BJ (cell line): Measurements from ENCODE around the gene AKAP6. TPM values are rescaled to one million over a fixed set of nuclear protein-coding genes. Genes with fewer than 3 reads are reported as not detected.
A peak's percentile ranks its signal among the peaks of the same experiment; 100 is the strongest.

ENCODE experiments used
- CTCF ChIA-PET: fragments of 350-600 bp; formaldehyde crosslinking; extraction: SDS; loops from one replicate; lab custom pipeline; 2021; ENCODE audit warnings: antibody characterized with exemption, inconsistent platforms; lab: Yijun Ruan, JAX
- POLR2A ChIA-PET: fragments of 300-600 bp; sonication (Branson Sonifier 250); formaldehyde crosslinking; extraction: SDS; loops from one replicate; lab custom pipeline; 2021; ENCODE audit warnings: antibody characterized with exemption; lab: Charles Lee
- DNase-seq: peaks from one replicate; pipeline ENCODE4 v3.0.0-alpha.2; 2011; ENCODE audit warnings: low read depth
- H3K27me3 ChIP-seq: 2 replicates; pipeline ENCODE4 v1.6.0; 2011; ENCODE audit warnings: low read length; ENCODE audit not compliant: control insufficient read depth, insufficient read depth
- H3K36me3 ChIP-seq: 2 replicates; pipeline ENCODE4 v1.5.1; 2011; ENCODE audit warnings: low read length; ENCODE audit not compliant: control insufficient read depth, insufficient read depth
- H3K4me3 ChIP-seq: 2 replicates; pipeline ENCODE4 v1.5.1; 2011; ENCODE audit warnings: low read depth, mild to moderate bottlenecking, control low read depth, low read length
- CTCF ChIP-seq: IDR thresholded peaks from 2 replicates; pipeline ENCODE4 v1.5.1; 2011; ENCODE audit warnings: low read depth, mild to moderate bottlenecking, control low read depth, inconsistent platforms, low read length, moderate library complexity; ENCODE audit not compliant: insufficient read depth
- polyA plus RNA-seq: library from polyadenylated mRNA; depleted of rRNA; stranded (reverse); fragments of >200 nt; gene quantifications from 2 replicates; pipeline ENCODE4 v1.2.3, GENCODE V29; 2011

Gene AKAP6
- polyA plus RNA-seq, 1 experiment, result 18.5 TPM

GRCh38 chr14:32552766-32553165 is 223.7 kb downstream of the AKAP6 start:
- Histone ChIP-seq H3K27me3 (no peaks in the 10 kb centered on the region), H3K36me3 (no peaks in the 10 kb centered on the region), H3K4me3 (no peak overlapping the region)
- no peak for DNase-seq
- POLR2A ChIA-PET, result interaction anchor here (0.6 kb wide), 1 partner anchor 476 kb away, joined by 3 read pairs; the partner anchor contains the start of gene ARHGAP5
- CTCF ChIA-PET, result interaction anchor here (1.4 kb wide), 1 partner anchor 20 kb away, joined by 3 read pairs; no protein-coding TSS in a partner anchor
- TF ChIP-seq CTCF, result no peak

- no peak overlapping the region for H3K4me3 ChIP-seq
- ChIA-PET CTCF (interaction anchor here (0.6 to 3.3 kb wide), 11 partner anchors 9 to 486 kb away, joined by 3 to 27 read pairs (median 6); no protein-coding TSS in a partner anchor), POLR2A (no interaction called here)
- DNase-seq, result no peak
- H3K27me3 ChIP-seq, result no peaks in the 10 kb centered on the region
- no peak for TF ChIP-seq CTCF
- H3K36me3 ChIP-seq, result no peaks in the 10 kb centered on the region
These were observed 229.9 kb downstream of the AKAP6 start for GRCh38 chr14:32559048-32559447.

GRCh38 chr14:32559590-32559989 is 230.5 kb downstream of the AKAP6 start:
- no peaks in the 10 kb centered on the region for H3K36me3 ChIP-seq
- no peak for TF ChIP-seq CTCF
- no peaks in the 10 kb centered on the region for H3K27me3 ChIP-seq
- ChIA-PET CTCF (interaction anchor here (0.6 to 3.3 kb wide), 26 partner anchors 8 to 634 kb away, joined by 3 to 27 read pairs (median 5); no protein-coding TSS in a partner anchor), POLR2A (no interaction called here)
- no peak overlapping the region for H3K4me3 ChIP-seq
- no peak for DNase-seq

- Histone ChIP-seq H3K36me3 (no peaks in the 10 kb centered on the region), H3K27me3 (no peaks in the 10 kb centered on the region), H3K4me3 (no peak overlapping the region)
- peak; percentile 58 for DNase-seq
- CTCF ChIA-PET, result interaction anchor here (0.7 to 3.3 kb wide), 24 partner anchors 9 to 635 kb away, joined by 3 to 27 read pairs (median 5); no protein-coding TSS in a partner anchor
- TF ChIP-seq CTCF, result peak; percentile 84
- POLR2A ChIA-PET, result interaction anchor here (0.9 kb wide), 1 partner anchor 87 kb away, joined by 3 read pairs; no protein-coding TSS in a partner anchor
These were observed 231.2 kb downstream of the AKAP6 start for GRCh38 chr14:32560209-32560857.

GRCh38 chr14:32561520-32561919 is 232.4 kb downstream of the AKAP6 start:
- TF ChIP-seq CTCF, result no peak
- Histone ChIP-seq H3K27me3 (no peaks in the 10 kb centered on the region), H3K4me3 (no peak overlapping the region), H3K36me3 (no peaks in the 10 kb centered on the region)
- DNase-seq, result peak; percentile 92
- POLR2A ChIA-PET, result no interaction called here
- CTCF ChIA-PET, result interaction anchor here (1.3 to 3.3 kb wide), 4 partner anchors 15 to 308 kb away, joined by 3 to 27 read pairs (median 7); no protein-coding TSS in a partner anchor
